Measurements from ENCODE around the gene DNAH17. TPM values are rescaled to one million over a fixed set of nuclear protein-coding genes. Genes with fewer than 3 reads are reported as not detected.
A peak's percentile ranks its signal among the peaks of the same experiment; 100 is the strongest.

Gene DNAH17
- total RNA-seq, 2 donors from 2014 or later, result not detected

- ATAC-seq (no peak), DNase-seq (no peak)
- intact Hi-C loops (cut with DNase I), result no loop called here
- Histone ChIP-seq H3K27me3 (no peaks in the 10 kb centered on the region), H3K4me3 (no peak overlapping the region), H3K36me3 (replicated peaks in 1 of 2; ENCODE audit: insufficient read depth in 1 of 2, low read depth in 2 of 2) (no peaks in the 10 kb centered on the region), H3K27ac (peak overlapping the region in 1 of 4 donors; percentile 65), H3K9me3 (no peaks in the 10 kb centered on the region), H3K4me1 (no peaks in the 10 kb centered on the region)
- WGBS, 2 donors, result 66 to 81% methylated on average over 6 of the region's 6 CpGs
- no peak for TF ChIP-seq CTCF (IDR thresholded peaks at IDR 0.05)
- no peak for TF ChIP-seq POLR2A (IDR thresholded peaks at IDR 0.05)
Observed at GRCh38 chr17:78592991-78593329, 15.8 kb upstream of the DNAH17 start.

- TF ChIP-seq POLR2A (IDR thresholded peaks at IDR 0.05), result no peak
- TF ChIP-seq CTCF (IDR thresholded peaks at IDR 0.05), result no peak
- ATAC-seq (no peak), DNase-seq (no peak)
- Histone ChIP-seq H3K4me3 (no peak overlapping the region), H3K9me3 (no peaks in the 10 kb centered on the region), H3K27me3 (no peaks in the 10 kb centered on the region), H3K4me1 (no peaks in the 10 kb centered on the region), H3K27ac (peak overlapping the region in 1 of 4 donors; percentile 65), H3K36me3 (replicated peaks in 1 of 2; ENCODE audit: insufficient read depth in 1 of 2, low read depth in 2 of 2) (no peaks in the 10 kb centered on the region)
- intact Hi-C loops (cut with DNase I), result no loop called here
- 72 to 81% methylated on average over 14 to 15 of the region's 16 CpGs for WGBS, 2 donors
Observed at GRCh38 chr17:78591263-78591671, 14.1 kb upstream of the DNAH17 start.

GRCh38 chr17:78589885-78590284 lies 12.7 kb upstream of the DNAH17 start:
- Histone ChIP-seq H3K27me3 (no peaks in the 10 kb centered on the region), H3K9me3 (no peaks in the 10 kb centered on the region), H3K36me3 (replicated peaks in 1 of 2; ENCODE audit: insufficient read depth in 1 of 2, low read depth in 2 of 2) (no peaks in the 10 kb centered on the region), H3K4me1 (no peaks in the 10 kb centered on the region), H3K27ac (no peak overlapping the region), H3K4me3 (no peak overlapping the region)
- TF ChIP-seq CTCF (IDR thresholded peaks at IDR 0.05) (no peak), POLR2A (IDR thresholded peaks at IDR 0.05) (no peak)
- DNase-seq (no peak), ATAC-seq (no peak)
- intact Hi-C loops (cut with DNase I), result no loop called here
- WGBS, 2 donors, result 84 to 87% methylated on average over 13 of the region's 13 CpGs

DNA sequence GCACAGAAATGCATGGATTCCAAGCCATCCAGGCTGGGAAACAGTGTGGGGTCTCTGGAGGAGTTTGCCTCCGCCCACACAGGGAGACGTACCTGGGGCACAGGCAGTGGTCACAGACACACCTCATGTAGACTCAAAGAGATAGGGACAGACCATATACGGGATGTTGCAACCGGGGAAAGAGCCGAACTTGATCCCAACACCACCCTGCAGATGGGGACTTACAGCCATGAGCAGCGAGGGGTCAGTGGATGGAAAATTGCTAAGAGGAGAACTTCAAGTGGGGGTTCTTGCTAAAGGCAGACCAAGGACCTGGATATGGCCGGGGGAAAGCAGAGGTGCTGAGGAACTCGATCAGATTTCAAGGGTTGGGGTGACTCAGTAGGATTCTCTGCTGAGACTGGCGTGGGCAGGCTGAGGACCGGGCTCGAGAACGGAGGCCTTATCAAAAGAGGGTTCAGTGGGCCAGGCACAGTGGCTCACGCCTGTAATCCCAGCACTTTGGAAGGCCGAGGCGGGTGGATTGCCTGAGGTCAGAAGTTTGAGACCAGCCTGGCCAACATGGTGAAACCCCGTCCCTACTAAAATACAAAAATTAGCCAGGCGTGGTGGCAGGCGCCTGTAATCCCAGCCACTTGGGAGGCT lies 12.0 kb upstream of the DNAH17 start:
- ATAC-seq (no peak), DNase-seq (no peak)
- intact Hi-C loops (cut with DNase I), result no loop called here
- no peaks in the 10 kb centered on the region for H3K27me3 ChIP-seq
- no peaks in the 10 kb centered on the region for H3K36me3 ChIP-seq (replicated peaks in 1 of 2; ENCODE audit: insufficient read depth in 1 of 2, low read depth in 2 of 2)
- 85 to 86% methylated on average over 12 to 18 of the region's 18 CpGs for WGBS, 2 donors
- H3K4me1 ChIP-seq, result no peaks in the 10 kb centered on the region
- TF ChIP-seq CTCF (IDR thresholded peaks at IDR 0.05), result no peak
- TF ChIP-seq POLR2A (IDR thresholded peaks at IDR 0.05), result no peak
- H3K27ac ChIP-seq, result no peak overlapping the region
- H3K4me3 ChIP-seq, result no peak overlapping the region
- H3K9me3 ChIP-seq, result no peaks in the 10 kb centered on the region
